OCI-LY3 (cell line): ENCODE data around the gene WDR86.

Experiments used
- H2AFZ ChIP-seq: fragments of 200-600, 300-600 bp; shearing (Covaris generic); 2 replicates; pipeline ENCODE4 v1.6.0; 2014; ENCODE audit warnings: antibody characterized with exemption, low read depth, low read length
- H3K27ac ChIP-seq: fragments of 200-600, 300-600 bp; sonication (generic); 2 replicates; pipeline ENCODE4 v1.5.1; 2014; ENCODE audit warnings: mild to moderate bottlenecking, low read length, moderate library complexity, mixed read lengths
- H3K27me3 ChIP-seq: fragments of 200-600, 300-600 bp; sonication (generic); 2 replicates; pipeline ENCODE4 v1.6.1; 2014; ENCODE audit warnings: low read depth, low read length, mixed read lengths
- H3K36me3 ChIP-seq: fragments of 200-600, 300-600 bp; sonication (generic); replicated peaks from 2 replicates; pipeline ENCODE3; 2014; ENCODE audit warnings: low read depth, low read length, mixed read lengths
- H3K4me1 ChIP-seq: fragments of 300-600, 200-600 bp; sonication (generic); 2 replicates; pipeline ENCODE4 v1.6.1; 2014; ENCODE audit warnings: low read length, mixed read lengths
- H3K4me2 ChIP-seq: fragments of 200-600, 300-600 bp; sonication (generic); 2 replicates; pipeline ENCODE4 v1.6.1; 2014; ENCODE audit warnings: low read length, mixed read lengths
- H3K4me3 ChIP-seq: fragments of 300-600, 200-600 bp; sonication (generic); 2 replicates; pipeline ENCODE4 v1.5.1; 2014; ENCODE audit warnings: antibody characterized with exemption, mild to moderate bottlenecking, low read length, moderate library complexity
- H3K79me2 ChIP-seq: fragments of 300-600, 200-600 bp; shearing (Covaris generic); 2 replicates; pipeline ENCODE4 v1.6.1; 2014; ENCODE audit warnings: mild to moderate bottlenecking, low read length, mixed read lengths
- H3K9ac ChIP-seq: fragments of 300-600, 200-600 bp; shearing (Covaris generic); 2 replicates; pipeline ENCODE4 v1.6.0; 2014; ENCODE audit warnings: mild to moderate bottlenecking, low read length, moderate library complexity
- H3K9me3 ChIP-seq: fragments of 200-600, 300-600 bp; shearing (Covaris generic); 2 replicates; pipeline ENCODE4 v1.6.1; 2014; ENCODE audit warnings: low read length, mixed read lengths; ENCODE audit not compliant: insufficient read depth
- H4K20me1 ChIP-seq: fragments of 200-600, 300-600 bp; sonication (generic); 2 replicates; pipeline ENCODE4 v1.6.1; 2016; ENCODE audit warnings: low read length, mixed read lengths; ENCODE audit not compliant: insufficient read depth
- CTCF ChIP-seq: fragments of 200-600, 300-600 bp; sonication (generic); IDR thresholded peaks from 2 replicates; pipeline ENCODE4 v1.5.1; 2014; ENCODE audit warnings: antibody characterized with exemption, low read length, low read depth
- EZH2phosphoT487 ChIP-seq: fragments of 200-600 bp; shearing (Covaris generic); IDR thresholded peaks from 2 replicates; pipeline ENCODE4 v1.6.1; 2018; ENCODE audit warnings: antibody characterized with exemption, mixed run types, low read depth

The WDR86 gene

GRCh38 chr7:151425670-151426440 is 16.0 kb upstream of the WDR86 start:
- Histone ChIP-seq H3K9ac (no peak overlapping the region), H3K27me3 (peaks cover 50% of the 10 kb centered on the region), H4K20me1 (no peaks in the 10 kb centered on the region), H3K79me2 (no peaks in the 10 kb centered on the region), H3K4me3 (no peak overlapping the region), H3K4me1 (no peaks in the 10 kb centered on the region), H2AFZ (no peak overlapping the region), H3K4me2 (no peak overlapping the region), H3K27ac (no peak overlapping the region), H3K36me3 (no peaks in the 10 kb centered on the region), H3K9me3 (no peaks in the 10 kb centered on the region)
- TF ChIP-seq EZH2phosphoT487 = no peak
- TF ChIP-seq CTCF = no peak

GRCh38 chr7:151424799-151425198 is 15.0 kb upstream of the WDR86 start:
- H3K27ac ChIP-seq = no peak overlapping the region
- no peaks in the 10 kb centered on the region for H3K4me1 ChIP-seq
- no peaks in the 10 kb centered on the region for H3K79me2 ChIP-seq
- H2AFZ ChIP-seq = no peak overlapping the region
- no peaks in the 10 kb centered on the region for H3K36me3 ChIP-seq
- TF ChIP-seq EZH2phosphoT487 (no peak), CTCF (no peak)
- no peak overlapping the region for H3K4me3 ChIP-seq
- 0 out of 2 replicates have a peak, but pooled peaks cover under 1% of the 10 kb centered on the region for H3K9me3 ChIP-seq
- peaks cover 61% of the 10 kb centered on the region for H3K27me3 ChIP-seq
- H4K20me1 ChIP-seq = no peaks in the 10 kb centered on the region
- H3K9ac ChIP-seq = no peak overlapping the region
- no peak overlapping the region for H3K4me2 ChIP-seq

GRCh38 chr7:151423936-151424335 is 14.1 kb upstream of the WDR86 start:
- no peak for TF ChIP-seq EZH2phosphoT487
- TF ChIP-seq CTCF = no peak
- Histone ChIP-seq H4K20me1 (no peaks in the 10 kb centered on the region), H2AFZ (no peak overlapping the region), H3K9ac (no peak overlapping the region), H3K4me2 (no peak overlapping the region), H3K36me3 (no peaks in the 10 kb centered on the region), H3K27me3 (peaks cover 60% of the 10 kb centered on the region), H3K9me3 (0 out of 2 replicates have a peak, but pooled peaks cover 3% of the 10 kb centered on the region), H3K79me2 (no peaks in the 10 kb centered on the region), H3K4me3 (no peak overlapping the region), H3K4me1 (no peaks in the 10 kb centered on the region), H3K27ac (no peak overlapping the region)

GRCh38 chr7:151423226-151423625 is 13.4 kb upstream of the WDR86 start:
- no peaks in the 10 kb centered on the region for H3K36me3 ChIP-seq
- H3K27ac ChIP-seq = no peak overlapping the region
- H3K27me3 ChIP-seq = peaks cover 58% of the 10 kb centered on the region
- H3K9ac ChIP-seq = no peak overlapping the region
- no peak overlapping the region for H2AFZ ChIP-seq
- no peak overlapping the region for H3K4me2 ChIP-seq
- no peaks in the 10 kb centered on the region for H3K79me2 ChIP-seq
- 0 out of 2 replicates have a peak, but pooled peaks cover 3% of the 10 kb centered on the region for H3K9me3 ChIP-seq
- no peaks in the 10 kb centered on the region for H3K4me1 ChIP-seq
- no peak overlapping the region for H3K4me3 ChIP-seq
- TF ChIP-seq CTCF (no peak), EZH2phosphoT487 (no peak)
- H4K20me1 ChIP-seq = no peaks in the 10 kb centered on the region
